MM.1S (cell line): ENCODE data around the gene GTF2F2.

ENCODE experiments used
- DNase-seq: peaks from one replicate; pipeline ENCODE4 v3.0.0-alpha.2; 2015
- H2AFZ ChIP-seq: fragments of 300-600 bp; sonication (generic); 2 replicates; pipeline ENCODE4 v1.6.0; 2016; ENCODE audit warnings: antibody characterized with exemption, low read length
- H3F3A ChIP-seq: fragments of 300-600 bp; sonication (generic); 2 replicates; pipeline ENCODE4 v1.6.1; 2016; ENCODE audit warnings: mild to moderate bottlenecking, antibody characterized with exemption, low read length, moderate library complexity, mixed read lengths; ENCODE audit not compliant: insufficient read depth
- H3K27ac ChIP-seq: fragments of 300-600 bp; sonication (generic); 2 replicates; pipeline ENCODE4 v1.5.1; 2016; ENCODE audit warnings: mild to moderate bottlenecking, low read length
- H3K27me3 ChIP-seq: fragments of 300-600 bp; sonication (generic); replicated peaks from 2 replicates; pipeline ENCODE4 v1.6.0; 2016; ENCODE audit warnings: low read length; ENCODE audit not compliant: insufficient read depth
- H3K36me3 ChIP-seq: fragments of 300-600 bp; sonication (generic); replicated peaks from 2 replicates; pipeline ENCODE4 v1.6.1; 2016; ENCODE audit warnings: mild to moderate bottlenecking, low read length, mixed read lengths; ENCODE audit not compliant: insufficient read depth
- H3K4me1 ChIP-seq: fragments of 300-600 bp; sonication (generic); 2 replicates; pipeline ENCODE4 v1.6.1; 2016; ENCODE audit warnings: low read length, mixed read lengths
- H3K4me2 ChIP-seq: fragments of 300-600 bp; sonication (generic); 2 replicates; pipeline ENCODE4 v1.6.0; 2016; ENCODE audit warnings: low read depth, low read length
- H3K4me3 ChIP-seq: fragments of 300-600 bp; sonication (generic); 2 replicates; pipeline ENCODE4 v1.5.1; 2016; ENCODE audit warnings: low read length, mixed read lengths
- H3K79me2 ChIP-seq: fragments of 300-600 bp; sonication (generic); 2 replicates; pipeline ENCODE4 v1.6.1; 2016; ENCODE audit warnings: mixed run types, low read length, mixed read lengths
- H3K9ac ChIP-seq: fragments of 300-600 bp; sonication (generic); 2 replicates; pipeline ENCODE4 v1.6.1; 2016; ENCODE audit warnings: low read length, mixed read lengths
- H3K9me2 ChIP-seq: fragments of 300-600 bp; sonication (generic); replicated peaks from 2 replicates; pipeline ENCODE4 v1.6.1; 2016; ENCODE audit warnings: mild to moderate bottlenecking, low read length, mixed read lengths; ENCODE audit not compliant: insufficient read depth
- H3K9me3 ChIP-seq: fragments of 300-600 bp; sonication (generic); replicated peaks from 2 replicates; pipeline ENCODE4 v1.6.1; 2016; ENCODE audit warnings: mild to moderate bottlenecking, low read length, mixed read lengths; ENCODE audit not compliant: insufficient read depth
- H4K20me1 ChIP-seq: fragments of 300-600 bp; sonication (generic); 2 replicates; pipeline ENCODE4 v1.6.1; 2016; ENCODE audit warnings: mild to moderate bottlenecking, low read length, moderate library complexity, mixed read lengths; ENCODE audit not compliant: insufficient read depth
- EZH2 ChIP-seq: fragments of 300-600 bp; sonication (generic); optimal IDR thresholded peaks from 2 replicates; pipeline ENCODE3; 2017; ENCODE audit warnings: low read depth, mild to moderate bottlenecking, antibody characterized with exemption, low read length, mixed read lengths
- EZH2phosphoT487 ChIP-seq: fragments of 300-600 bp; sonication (generic); IDR thresholded peaks from 2 replicates; pipeline ENCODE4 v1.6.1; 2018; ENCODE audit warnings: antibody characterized with exemption, low read length
- TF ChIP-seq, protein P1 (sequence below): fragments of 300-600 bp; sonication (generic); IDR thresholded peaks from 2 replicates; pipeline ENCODE4 v1.5.1; 2016; ENCODE audit warnings: antibody characterized with exemption, low read length, mixed read lengths

Gene GTF2F2

GRCh38 chr13:45302507-45302906 lies 182.2 kb downstream of the GTF2F2 start:
- H3K36me3 ChIP-seq, result no peaks in the 10 kb centered on the region
- no peak for DNase-seq
- TF ChIP-seq EZH2 (no peak), EZH2phosphoT487 (no peak)
- TF ChIP-seq, protein P1, sequence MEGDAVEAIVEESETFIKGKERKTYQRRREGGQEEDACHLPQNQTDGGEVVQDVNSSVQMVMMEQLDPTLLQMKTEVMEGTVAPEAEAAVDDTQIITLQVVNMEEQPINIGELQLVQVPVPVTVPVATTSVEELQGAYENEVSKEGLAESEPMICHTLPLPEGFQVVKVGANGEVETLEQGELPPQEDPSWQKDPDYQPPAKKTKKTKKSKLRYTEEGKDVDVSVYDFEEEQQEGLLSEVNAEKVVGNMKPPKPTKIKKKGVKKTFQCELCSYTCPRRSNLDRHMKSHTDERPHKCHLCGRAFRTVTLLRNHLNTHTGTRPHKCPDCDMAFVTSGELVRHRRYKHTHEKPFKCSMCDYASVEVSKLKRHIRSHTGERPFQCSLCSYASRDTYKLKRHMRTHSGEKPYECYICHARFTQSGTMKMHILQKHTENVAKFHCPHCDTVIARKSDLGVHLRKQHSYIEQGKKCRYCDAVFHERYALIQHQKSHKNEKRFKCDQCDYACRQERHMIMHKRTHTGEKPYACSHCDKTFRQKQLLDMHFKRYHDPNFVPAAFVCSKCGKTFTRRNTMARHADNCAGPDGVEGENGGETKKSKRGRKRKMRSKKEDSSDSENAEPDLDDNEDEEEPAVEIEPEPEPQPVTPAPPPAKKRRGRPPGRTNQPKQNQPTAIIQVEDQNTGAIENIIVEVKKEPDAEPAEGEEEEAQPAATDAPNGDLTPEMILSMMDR, result no peak
- 0 out of 2 replicates have a peak, but pooled peaks cover 4% of the 10 kb centered on the region for H3F3A ChIP-seq
- H3K9me3 ChIP-seq, result no peaks in the 10 kb centered on the region
- peaks cover 10% of the 10 kb centered on the region for H3K4me1 ChIP-seq
- H3K4me3 ChIP-seq, result no peak overlapping the region
- no peak overlapping the region for H3K27ac ChIP-seq
- no peaks in the 10 kb centered on the region for H3K9me2 ChIP-seq
- no peak overlapping the region for H2AFZ ChIP-seq
- H3K79me2 ChIP-seq, result no peaks in the 10 kb centered on the region
- no peaks in the 10 kb centered on the region for H4K20me1 ChIP-seq
- H3K27me3 ChIP-seq, result no peaks in the 10 kb centered on the region
- H3K9ac ChIP-seq, result no peak overlapping the region
- no peak overlapping the region for H3K4me2 ChIP-seq

- Histone ChIP-seq H3K9me2 (no peaks in the 10 kb centered on the region), H3K79me2 (no peaks in the 10 kb centered on the region), H3K4me1 (0 out of 2 replicates have a peak, but pooled peaks cover 4% of the 10 kb centered on the region), H4K20me1 (no peaks in the 10 kb centered on the region), H3K27ac (no peak overlapping the region), H3K4me3 (no peak overlapping the region), H3K36me3 (no peaks in the 10 kb centered on the region), H3K27me3 (no peaks in the 10 kb centered on the region), H2AFZ (no peak overlapping the region), H3K4me2 (no peak overlapping the region), H3K9me3 (no peaks in the 10 kb centered on the region), H3K9ac (no peak overlapping the region), H3F3A (no peaks in the 10 kb centered on the region)
- TF ChIP-seq, protein P1, result no peak
- DNase-seq, result no peak
Measured at GRCh38 chr13:45303026-45303425, 182.7 kb downstream of the GTF2F2 start.

DNA sequence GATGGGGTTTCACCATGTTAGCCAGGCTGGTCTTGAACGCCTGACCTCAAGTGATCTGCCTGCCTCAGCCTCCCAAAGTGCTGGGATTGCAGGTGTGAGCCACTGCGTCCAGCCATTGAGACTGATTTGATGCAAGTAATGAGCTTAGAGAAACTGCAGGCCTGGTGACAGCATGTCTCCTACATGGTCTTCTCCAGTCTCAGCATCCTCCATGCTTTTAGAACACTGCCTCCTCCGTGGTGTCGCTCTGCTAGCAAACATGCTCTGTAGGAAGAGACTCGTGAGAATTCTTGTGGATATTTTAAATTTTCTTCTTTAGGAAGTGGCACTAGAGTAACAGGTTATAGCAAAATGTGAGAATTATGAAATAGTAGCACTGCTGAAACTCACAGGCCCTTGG lies 183.6 kb downstream of the GTF2F2 start:
- no peaks in the 10 kb centered on the region for H3K27me3 ChIP-seq
- no peaks in the 10 kb centered on the region for H3K36me3 ChIP-seq
- H3K9me2 ChIP-seq, result no peaks in the 10 kb centered on the region
- H3K9me3 ChIP-seq, result no peaks in the 10 kb centered on the region
- H3F3A ChIP-seq, result no peaks in the 10 kb centered on the region
- no peaks in the 10 kb centered on the region for H3K4me1 ChIP-seq
- no peaks in the 10 kb centered on the region for H4K20me1 ChIP-seq
- no peak overlapping the region for H3K9ac ChIP-seq
- no peak overlapping the region for H2AFZ ChIP-seq
- H3K4me3 ChIP-seq, result no peak overlapping the region
- no peak overlapping the region for H3K4me2 ChIP-seq
- TF ChIP-seq, protein P1, result no peak
- no peak for TF ChIP-seq EZH2
- no peak for TF ChIP-seq EZH2phosphoT487
- H3K79me2 ChIP-seq, result no peaks in the 10 kb centered on the region
- no peak overlapping the region for H3K27ac ChIP-seq
- DNase-seq, result no peak
